ENCODE data around the gene SUPT4H1. TPM values are rescaled to one million over a fixed set of nuclear protein-coding genes. Genes with fewer than 3 reads are reported as not detected.
A peak's percentile ranks its signal among the peaks of the same experiment; 100 is the strongest.

Gene SUPT4H1
- total and polyA plus RNA-seq, 9 of the 15 experiments (the other 6 are each of a cell fraction or from before 2014, with no cell fraction given) = 62.1 to 320 (median 117) TPM

DNA sequence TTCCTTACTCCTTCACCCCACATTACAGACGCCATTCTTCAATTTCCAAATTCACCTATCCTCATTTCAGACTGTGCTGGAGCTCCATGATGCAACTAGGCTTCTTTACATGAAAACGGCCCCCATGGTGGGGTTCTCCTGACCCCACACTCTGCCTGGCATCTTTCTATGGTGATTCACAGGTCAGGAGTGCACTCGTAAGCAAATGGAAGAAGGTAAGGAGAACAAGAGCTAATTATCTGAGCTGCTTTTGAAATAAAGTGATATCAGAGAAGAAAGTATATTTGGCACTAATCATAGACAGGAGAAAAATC, 27.5 kb upstream of the SUPT4H1 start (continued):
- TF ChIP-seq, protein P1, sequence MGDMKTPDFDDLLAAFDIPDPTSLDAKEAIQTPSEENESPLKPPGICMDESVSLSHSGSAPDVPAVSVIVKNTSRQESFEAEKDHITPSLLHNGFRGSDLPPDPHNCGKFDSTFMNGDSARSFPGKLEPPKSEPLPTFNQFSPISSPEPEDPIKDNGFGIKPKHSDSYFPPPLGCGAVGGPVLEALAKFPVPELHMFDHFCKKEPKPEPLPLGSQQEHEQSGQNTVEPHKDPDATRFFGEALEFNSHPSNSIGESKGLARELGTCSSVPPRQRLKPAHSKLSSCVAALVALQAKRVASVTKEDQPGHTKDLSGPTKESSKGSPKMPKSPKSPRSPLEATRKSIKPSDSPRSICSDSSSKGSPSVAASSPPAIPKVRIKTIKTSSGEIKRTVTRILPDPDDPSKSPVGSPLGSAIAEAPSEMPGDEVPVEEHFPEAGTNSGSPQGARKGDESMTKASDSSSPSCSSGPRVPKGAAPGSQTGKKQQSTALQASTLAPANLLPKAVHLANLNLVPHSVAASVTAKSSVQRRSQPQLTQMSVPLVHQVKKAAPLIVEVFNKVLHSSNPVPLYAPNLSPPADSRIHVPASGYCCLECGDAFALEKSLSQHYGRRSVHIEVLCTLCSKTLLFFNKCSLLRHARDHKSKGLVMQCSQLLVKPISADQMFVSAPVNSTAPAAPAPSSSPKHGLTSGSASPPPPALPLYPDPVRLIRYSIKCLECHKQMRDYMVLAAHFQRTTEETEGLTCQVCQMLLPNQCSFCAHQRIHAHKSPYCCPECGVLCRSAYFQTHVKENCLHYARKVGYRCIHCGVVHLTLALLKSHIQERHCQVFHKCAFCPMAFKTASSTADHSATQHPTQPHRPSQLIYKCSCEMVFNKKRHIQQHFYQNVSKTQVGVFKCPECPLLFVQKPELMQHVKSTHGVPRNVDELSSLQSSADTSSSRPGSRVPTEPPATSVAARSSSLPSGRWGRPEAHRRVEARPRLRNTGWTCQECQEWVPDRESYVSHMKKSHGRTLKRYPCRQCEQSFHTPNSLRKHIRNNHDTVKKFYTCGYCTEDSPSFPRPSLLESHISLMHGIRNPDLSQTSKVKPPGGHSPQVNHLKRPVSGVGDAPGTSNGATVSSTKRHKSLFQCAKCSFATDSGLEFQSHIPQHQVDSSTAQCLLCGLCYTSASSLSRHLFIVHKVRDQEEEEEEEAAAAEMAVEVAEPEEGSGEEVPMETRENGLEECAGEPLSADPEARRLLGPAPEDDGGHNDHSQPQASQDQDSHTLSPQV (IDR thresholded peaks at IDR 0.05) = 0 out of 2 replicates have a peak, but pooled peaks have one; percentile 35
- TF ChIP-seq MEF2A (IDR thresholded peaks at IDR 0.05; ENCODE audit: control insufficient read depth, low read depth, low read length) (no peak), CXXC5 (CRISPR knock-in tag; IDR thresholded peaks at IDR 0.05) (no peak), NR2C1 (IDR thresholded peaks at IDR 0.05) (no peak), NR2C1 (tag; IDR thresholded peaks at IDR 0.05) (peak; percentile 15; the same call in 1 of the 2 replicates), PTRF (tag; IDR thresholded peaks at IDR 0.05) (no peak), HMG20B (CRISPR knock-in tag; IDR thresholded peaks at IDR 0.05) (no peak), FOSL1 (tag; conservative IDR thresholded peaks at IDR 0.05) (peak; percentile 25; the same call in 1 of the 2 replicates), ZC3H8 (IDR thresholded peaks at IDR 0.05) (no peak), NFRKB (IDR thresholded peaks at IDR 0.05; ENCODE audit: low read depth) (no peak; the same call in 1 of the 2 replicates), CEBPB (tag; IDR thresholded peaks at IDR 0.05) (0 out of 2 replicates have a peak, but pooled peaks have one; percentile 12), TAL1 (IDR thresholded peaks at IDR 0.05) (no peak), CBX8 (IDR thresholded peaks at IDR 0.05; ENCODE audit: borderline replicate concordance, extremely low read depth, low read depth, low read length, poor library complexity, severe bottlenecking) (no peak), EP400 (IDR thresholded peaks at IDR 0.05) (no peak)
- TF ChIP-seq, protein P2, sequence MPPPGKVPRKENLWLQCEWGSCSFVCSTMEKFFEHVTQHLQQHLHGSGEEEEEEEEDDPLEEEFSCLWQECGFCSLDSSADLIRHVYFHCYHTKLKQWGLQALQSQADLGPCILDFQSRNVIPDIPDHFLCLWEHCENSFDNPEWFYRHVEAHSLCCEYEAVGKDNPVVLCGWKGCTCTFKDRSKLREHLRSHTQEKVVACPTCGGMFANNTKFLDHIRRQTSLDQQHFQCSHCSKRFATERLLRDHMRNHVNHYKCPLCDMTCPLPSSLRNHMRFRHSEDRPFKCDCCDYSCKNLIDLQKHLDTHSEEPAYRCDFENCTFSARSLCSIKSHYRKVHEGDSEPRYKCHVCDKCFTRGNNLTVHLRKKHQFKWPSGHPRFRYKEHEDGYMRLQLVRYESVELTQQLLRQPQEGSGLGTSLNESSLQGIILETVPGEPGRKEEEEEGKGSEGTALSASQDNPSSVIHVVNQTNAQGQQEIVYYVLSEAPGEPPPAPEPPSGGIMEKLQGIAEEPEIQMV (tag; conservative IDR thresholded peaks at IDR 0.05; ENCODE audit: low read depth) = 0 out of 2 replicates have a peak, but pooled peaks have one; percentile 23
- TF ChIP-seq, protein P3, sequence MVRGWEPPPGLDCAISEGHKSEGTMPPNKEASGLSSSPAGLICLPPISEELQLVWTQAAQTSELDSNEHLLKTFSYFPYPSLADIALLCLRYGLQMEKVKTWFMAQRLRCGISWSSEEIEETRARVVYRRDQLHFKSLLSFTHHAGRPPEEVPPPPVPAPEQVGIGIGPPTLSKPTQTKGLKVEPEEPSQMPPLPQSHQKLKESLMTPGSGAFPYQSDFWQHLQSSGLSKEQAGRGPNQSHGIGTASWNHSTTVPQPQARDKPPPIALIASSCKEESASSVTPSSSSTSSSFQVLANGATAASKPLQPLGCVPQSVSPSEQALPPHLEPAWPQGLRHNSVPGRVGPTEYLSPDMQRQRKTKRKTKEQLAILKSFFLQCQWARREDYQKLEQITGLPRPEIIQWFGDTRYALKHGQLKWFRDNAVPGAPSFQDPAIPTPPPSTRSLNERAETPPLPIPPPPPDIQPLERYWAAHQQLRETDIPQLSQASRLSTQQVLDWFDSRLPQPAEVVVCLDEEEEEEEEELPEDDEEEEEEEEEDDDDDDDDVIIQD (CRISPR knock-in tag; IDR thresholded peaks at IDR 0.05) = no peak
- TF ChIP-seq, protein P4, sequence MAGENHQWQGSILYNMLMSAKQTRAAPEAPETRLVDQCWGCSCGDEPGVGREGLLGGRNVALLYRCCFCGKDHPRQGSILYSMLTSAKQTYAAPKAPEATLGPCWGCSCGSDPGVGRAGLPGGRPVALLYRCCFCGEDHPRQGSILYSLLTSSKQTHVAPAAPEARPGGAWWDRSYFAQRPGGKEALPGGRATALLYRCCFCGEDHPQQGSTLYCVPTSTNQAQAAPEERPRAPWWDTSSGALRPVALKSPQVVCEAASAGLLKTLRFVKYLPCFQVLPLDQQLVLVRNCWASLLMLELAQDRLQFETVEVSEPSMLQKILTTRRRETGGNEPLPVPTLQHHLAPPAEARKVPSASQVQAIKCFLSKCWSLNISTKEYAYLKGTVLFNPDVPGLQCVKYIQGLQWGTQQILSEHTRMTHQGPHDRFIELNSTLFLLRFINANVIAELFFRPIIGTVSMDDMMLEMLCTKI (IDR thresholded peaks at IDR 0.05; ENCODE audit: partially characterized antibody) = no peak
- TF ChIP-seq, protein P5, sequence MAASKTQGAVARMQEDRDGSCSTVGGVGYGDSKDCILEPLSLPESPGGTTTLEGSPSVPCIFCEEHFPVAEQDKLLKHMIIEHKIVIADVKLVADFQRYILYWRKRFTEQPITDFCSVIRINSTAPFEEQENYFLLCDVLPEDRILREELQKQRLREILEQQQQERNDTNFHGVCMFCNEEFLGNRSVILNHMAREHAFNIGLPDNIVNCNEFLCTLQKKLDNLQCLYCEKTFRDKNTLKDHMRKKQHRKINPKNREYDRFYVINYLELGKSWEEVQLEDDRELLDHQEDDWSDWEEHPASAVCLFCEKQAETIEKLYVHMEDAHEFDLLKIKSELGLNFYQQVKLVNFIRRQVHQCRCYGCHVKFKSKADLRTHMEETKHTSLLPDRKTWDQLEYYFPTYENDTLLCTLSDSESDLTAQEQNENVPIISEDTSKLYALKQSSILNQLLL (CRISPR knock-in tag; IDR thresholded peaks at IDR 0.05; ENCODE audit: borderline replicate concordance) = no peak
